ENCODE data around the gene DOCK3.

Gene DOCK3

DNA sequence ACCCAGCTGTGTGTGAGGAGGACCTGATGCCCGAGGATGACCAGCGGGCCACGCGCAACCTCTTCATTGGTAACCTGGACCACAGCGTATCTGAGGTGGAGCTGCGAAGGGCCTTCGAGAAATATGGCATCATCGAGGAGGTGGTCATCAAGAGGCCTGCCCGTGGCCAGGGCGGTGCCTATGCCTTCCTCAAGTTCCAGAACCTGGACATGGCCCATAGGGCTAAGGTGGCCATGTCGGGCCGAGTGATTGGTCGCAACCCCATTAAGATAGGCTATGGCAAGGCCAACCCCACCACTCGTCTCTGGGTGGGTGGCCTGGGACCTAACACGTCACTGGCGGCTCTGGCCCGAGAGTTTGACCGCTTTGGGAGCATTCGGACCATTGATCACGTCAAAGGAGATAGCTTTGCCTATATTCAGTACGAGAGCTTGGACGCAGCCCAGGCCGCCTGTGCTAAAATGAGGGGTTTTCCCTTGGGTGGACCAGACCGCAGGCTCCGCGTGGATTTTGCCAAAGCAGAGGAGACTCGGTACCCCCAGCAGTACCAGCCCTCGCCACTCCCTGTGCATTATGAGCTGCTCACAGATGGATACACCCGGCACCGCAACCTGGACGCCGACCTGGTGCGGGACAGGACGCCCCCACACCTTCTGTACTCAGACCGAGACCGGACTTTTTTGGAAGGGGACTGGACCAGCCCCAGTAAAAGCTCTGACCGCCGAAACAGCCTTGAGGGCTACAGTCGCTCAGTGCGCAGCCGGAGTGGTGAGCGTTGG is 717.8 kb downstream of the DOCK3 start:
- FAIRE-seq = no peak

DNA sequence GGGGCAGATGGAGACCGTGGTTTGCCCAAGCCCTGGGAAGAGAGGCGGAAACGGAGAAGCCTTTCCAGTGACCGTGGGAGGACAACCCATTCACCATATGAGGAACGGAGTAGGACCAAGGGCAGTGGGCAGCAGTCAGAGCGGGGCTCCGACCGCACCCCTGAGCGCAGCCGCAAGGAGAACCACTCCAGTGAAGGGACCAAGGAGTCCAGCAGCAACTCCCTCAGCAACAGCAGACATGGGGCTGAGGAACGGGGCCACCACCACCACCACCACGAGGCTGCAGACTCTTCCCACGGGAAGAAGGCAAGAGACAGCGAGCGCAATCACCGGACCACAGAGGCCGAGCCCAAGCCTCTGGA is 718.4 kb downstream of the DOCK3 start:
- no peak for FAIRE-seq

- no peak for FAIRE-seq
These were observed 718.8 kb downstream of the DOCK3 start for GRCh38 chr3:51393564-51393963.

DNA sequence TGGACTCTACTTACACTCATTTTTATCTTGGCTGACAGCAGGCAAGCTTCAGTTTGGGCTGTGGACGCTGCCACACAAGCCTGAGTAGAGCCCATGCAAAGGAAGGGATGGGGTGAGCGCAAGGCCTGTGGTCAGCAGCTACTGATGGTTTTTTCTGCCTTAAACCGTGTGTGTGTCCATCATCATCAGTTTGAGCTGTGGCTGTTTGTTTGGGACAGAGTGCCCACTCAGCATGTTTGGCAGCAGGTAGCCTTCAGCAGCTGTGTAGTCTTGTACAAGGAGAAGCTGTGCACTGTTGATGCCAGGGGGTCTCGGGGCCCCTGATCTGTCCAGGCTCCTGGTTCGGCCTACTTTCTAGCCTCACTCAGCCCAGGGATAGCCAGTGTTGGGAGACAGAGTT is 719.8 kb downstream of the DOCK3 start:
- FAIRE-seq = no peak

DNA sequence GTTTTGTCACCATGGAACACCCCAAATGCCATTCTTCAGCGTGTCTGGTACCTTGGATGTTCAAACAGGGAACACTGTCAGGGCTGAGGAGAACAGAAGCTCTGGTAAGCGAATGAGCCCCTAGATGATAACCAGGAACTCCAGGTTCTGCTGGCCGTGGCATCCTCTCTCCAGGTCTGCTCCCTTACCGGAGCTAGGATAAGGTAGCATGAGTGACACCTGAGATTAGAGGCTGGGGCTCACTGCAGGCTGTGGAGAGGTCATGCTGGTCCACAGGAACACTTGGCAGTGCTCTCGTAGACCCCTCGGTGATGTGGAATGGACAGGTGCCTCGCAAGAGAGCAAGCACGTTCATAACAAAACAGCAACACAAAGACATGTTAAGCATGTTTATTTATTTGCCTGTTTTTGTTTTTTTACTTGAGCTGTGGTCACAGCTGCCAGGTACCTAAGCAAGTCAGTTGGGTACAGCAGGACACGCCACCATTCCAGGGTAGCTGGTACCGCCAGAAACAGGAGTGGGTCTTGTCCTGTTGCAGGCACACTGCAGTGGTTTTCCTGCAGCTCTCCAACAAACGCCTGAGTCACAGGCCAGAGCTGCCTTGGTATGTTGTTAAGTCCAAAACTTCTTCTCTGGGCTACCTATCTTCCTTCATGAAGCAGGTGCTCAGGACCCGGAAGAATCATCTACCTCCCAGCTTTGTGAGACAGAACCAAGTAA is 720.9 kb downstream of the DOCK3 start:
- FAIRE-seq = no peak

DNA sequence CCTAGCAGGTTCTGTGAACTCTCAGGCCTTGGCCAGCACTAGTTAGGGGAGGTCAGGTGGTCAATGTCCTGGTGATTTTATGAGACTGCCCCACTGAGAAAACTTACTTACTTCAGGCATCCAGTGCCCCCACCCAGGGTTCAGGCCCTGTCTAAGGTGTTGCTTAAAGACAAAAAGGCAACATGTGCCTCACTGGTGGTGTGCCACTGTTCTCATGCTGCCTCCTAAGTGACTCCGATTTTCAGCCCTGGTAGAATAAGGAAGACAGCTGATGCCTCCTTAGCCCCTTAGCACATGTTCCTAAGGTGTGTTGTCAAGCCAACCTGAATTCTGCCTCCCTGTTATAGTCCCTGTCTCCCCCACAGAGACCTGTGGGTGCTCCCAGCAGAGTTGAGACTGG is 721.7 kb downstream of the DOCK3 start:
- no peak for FAIRE-seq

DNA sequence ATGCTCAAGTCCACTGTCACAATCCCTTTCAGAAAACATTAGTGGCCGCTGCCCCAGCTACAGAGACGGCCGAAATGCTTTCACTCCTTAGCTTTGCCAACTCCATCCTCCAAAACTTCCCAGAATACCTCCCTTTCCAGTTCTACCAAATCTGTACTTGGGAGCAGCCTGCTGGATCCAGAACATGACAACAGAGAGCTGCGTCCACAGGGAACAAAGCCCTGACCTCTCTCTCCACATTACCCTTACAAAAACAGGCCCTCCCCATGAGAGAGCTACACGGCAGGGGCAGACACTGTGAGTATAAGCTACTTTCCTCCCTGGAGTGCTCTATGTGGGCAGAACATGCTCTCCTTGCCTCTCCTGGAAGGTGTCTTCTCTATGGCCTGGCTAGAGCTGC is 722.7 kb downstream of the DOCK3 start:
- FAIRE-seq = no peak

- FAIRE-seq = no peak
These were observed 724.0 kb downstream of the DOCK3 start for GRCh38 chr3:51398595-51399310.

DNA sequence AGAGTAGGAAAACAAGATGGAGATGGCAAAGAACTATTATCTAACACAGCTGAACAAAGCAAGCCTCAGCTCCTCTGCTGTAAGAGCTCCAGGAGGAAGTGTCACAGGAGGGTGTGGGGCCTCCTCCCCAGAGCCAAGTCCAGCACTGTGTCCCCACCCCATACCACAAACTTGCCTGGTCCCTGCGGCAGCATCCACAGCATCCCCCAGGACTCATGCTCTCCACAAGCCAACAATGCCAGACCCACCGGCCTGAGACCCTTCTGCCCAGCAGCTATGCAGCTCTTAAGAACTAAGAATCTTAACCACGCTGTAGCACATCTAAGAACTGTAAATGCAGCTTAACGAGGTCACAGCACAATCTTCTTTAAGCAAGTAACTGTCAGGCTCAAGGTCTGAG is 725.4 kb downstream of the DOCK3 start:
- FAIRE-seq = no peak

GRCh38 chr3:51401735-51402134 is 727.0 kb downstream of the DOCK3 start:
- no peak for FAIRE-seq

GRCh38 chr3:51403675-51404074 is 728.9 kb downstream of the DOCK3 start:
- no peak for FAIRE-seq

DNA sequence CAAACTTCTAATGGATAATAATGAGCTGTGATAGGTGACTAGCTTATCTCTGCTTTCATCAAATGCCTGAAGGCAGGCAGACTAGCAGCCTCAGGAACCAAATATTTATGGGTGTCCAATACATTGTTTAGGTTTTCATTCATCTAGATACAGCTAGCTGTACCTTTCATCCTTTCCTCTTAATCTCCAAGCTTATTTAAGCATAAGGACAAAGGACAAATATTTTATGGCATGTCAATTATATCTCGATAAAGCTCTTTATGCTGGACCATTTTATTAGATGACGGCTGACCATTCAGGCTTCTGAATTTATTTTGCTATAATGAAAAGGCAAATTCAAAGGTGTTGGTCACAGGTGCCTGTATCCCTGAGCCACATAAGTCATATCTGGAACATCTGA is 733.3 kb downstream of the DOCK3 start:
- FAIRE-seq = no peak

DNA sequence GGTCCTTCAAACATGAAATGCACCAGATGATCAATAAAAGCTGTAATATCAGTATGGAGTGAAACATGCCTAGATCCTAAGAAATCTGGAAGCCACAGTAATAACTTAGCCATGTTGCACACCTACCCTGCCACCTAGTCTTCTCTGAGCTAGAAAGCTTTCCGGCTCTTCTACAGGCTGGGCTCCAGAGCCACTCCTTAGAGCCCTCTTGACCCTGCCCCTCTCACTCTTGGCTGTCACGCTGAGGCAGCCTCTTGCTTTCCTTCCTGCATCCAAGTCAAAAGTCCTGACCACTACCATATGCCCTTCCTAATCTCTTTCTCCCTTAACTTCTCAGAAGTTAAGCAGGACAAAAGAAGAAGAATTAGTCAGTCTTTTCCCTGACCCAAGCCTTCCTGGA is 734.1 kb downstream of the DOCK3 start:
- FAIRE-seq = no peak

GRCh38 chr3:51422211-51422610 is 747.5 kb downstream of the DOCK3 start:
- no peak for FAIRE-seq

GRCh38 chr3:51426921-51427320 is 752.2 kb downstream of the DOCK3 start:
- no peak for FAIRE-seq

- no peak for FAIRE-seq
These were observed 754.4 kb downstream of the DOCK3 start for GRCh38 chr3:51429138-51429537.

Data from TTC549 (cell line).